Measurements from ENCODE around the gene ETFRF1.

The ETFRF1 gene, protein sequence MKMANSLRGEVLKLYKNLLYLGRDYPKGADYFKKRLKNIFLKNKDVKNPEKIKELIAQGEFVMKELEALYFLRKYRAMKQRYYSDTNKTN

DNA sequence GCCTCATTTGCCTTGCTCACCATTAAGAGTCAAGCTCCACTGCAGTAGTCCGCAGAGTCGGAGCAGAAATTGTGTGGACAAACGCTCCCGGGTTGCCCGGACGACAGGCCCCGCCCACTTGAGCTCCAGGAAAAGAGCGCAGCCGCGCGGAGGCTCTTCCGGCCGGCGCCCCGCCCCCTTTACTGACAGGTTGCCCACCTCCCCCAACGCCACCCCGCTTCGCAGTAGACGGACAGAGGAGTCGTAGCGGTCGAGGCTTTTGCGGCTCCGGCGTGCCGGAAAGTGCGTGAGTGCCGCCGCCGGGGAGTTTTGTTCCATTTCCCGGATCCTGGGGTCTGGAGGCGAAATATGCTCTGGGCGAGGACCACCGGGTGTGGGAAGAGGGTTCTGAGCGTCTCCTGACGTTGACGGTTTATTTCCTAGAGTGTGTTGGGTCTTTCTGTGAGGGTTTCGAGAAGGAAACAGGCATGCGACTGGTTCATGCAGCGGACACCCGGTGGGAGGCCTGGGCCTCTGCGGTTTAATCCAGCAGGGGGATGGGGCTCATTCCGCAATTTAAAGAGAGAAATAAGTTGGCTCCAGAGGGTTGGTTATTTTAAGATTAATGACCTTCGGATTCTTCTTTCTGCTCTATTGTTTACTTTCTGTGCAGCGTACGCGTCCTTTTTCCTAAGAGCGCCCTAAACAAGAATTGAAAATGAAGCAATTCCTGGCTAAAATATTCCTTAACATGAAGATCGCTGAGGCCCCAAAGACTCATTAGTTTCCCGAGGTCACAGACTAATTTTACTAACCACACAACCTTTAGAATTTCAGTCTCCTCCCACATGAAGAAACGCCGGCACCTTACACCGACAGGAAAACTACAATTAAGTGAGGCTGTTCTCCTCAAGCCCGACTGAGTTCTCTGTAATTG, at the start of gene ETFRF1, which contains the start of gene DNAI7:
ETFRF1 (plus strand) TSS at position 182 of the 916 bp plus-strand sequence. CDS start 8,720 bp downstream, outside the sequence.
DNAI7 (minus strand) TSS at position 105 of the 916 bp plus-strand sequence; CDS start at position 23, 82 bp downstream.
- DNase-seq (ENCODE audit: low read depth, low spot score) = peak; percentile 75

DNA sequence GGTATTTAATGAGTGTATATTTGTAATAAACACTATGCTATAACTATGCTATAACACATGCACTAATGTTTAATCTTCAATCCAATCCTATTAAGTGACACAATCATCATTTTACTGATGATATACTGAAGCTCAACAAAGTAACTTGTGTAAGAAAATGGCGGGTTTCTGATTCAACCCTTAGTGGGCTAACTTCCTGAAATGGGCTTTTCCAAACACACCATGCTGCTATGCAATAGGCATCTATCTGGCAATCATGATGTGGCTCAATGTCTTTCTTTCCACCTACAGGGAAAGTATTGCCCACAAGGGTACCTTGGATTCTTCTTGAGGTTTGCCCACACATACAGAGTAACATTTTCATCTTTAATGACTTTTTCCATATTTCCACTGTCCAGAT, 48.4 kb upstream of the ETFRF1 start:
- no peak for DNase-seq (ENCODE audit: low read depth, low spot score)

DNA sequence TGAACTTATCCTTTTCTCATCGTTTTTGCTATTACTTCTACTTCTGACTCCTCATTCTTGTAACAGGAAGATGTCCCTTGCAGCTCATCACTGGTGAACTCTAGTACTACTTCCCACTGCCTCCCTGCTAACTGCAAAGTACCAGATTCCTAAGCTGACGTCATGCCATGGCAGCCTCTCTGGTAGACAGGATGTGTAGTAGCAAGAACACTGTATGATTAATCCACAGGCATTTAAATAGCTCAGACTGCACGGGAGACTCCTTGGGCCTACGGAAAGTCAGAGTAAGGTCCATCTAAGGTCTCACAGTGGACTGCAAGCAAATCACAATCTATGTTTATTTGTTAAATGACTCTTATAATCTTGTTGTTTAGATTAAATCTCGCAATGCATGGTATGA, 43.6 kb upstream of the ETFRF1 start:
- no peak for DNase-seq (ENCODE audit: low read depth, low spot score)

DNA sequence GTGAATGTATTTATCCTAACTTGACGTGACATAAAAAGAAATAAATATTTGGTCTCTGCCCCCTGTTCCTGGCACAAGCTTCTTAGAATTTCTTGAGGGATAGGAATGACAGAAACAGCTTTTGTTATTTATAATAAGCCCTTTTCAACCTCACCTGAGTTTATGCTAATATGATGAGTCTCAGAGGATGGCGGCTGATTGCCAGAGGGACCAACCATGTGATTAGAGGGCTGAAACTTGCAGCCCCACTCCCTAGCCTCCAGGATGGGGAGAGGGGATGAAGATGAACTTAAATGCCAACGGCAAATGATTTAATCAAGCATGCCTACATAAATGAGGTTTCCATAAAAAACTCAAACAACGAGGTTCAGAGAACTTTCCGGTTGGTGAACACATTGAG, 43.0 kb upstream of the ETFRF1 start:
- DNase-seq (ENCODE audit: low read depth, low spot score) = no peak

DNA sequence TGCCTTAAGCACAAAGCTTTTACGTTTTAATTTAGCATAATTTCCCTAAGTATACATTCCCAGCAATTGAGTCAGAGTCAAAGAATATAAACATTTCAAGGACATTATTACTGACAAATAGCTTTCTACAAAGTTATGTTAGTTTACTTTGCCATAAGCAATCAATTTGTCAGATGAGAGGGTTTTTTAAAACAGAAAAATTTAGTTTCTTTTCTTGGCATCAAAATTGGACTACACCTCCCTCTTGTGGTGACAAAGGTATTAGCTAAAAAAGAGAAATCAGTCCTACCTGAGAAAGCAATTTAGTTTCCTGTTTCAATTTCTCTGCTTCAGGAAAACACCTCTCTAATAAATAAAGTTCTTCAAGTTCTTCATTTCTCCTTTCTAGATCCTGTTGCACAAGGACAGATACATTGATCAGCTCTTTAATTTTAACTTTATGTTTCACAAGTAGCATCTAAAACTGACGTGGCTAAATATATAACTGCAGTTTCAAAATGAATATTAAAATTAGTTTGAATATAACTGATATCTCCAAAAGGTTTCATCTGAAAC, 39.9 kb upstream of the ETFRF1 start:
- DNase-seq (ENCODE audit: low read depth, low spot score) = no peak

DNA sequence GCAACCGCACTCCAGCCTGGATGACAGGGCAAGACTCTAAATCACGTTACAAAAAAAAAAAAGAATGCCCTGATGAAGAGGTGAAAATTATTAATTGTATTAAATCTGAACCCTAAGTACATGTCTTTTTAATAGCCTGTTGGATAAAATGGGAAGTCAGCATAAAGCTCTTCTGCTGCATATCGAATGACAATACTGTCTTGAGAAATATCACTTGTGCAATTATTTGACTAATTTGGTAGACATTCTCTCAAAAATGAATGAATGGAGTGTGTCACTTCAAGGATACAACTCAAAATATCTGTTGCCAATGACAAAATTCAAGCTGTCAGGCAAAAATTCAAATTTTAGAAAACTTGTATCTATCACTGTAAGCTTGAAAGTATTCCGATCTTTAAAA, 39.0 kb upstream of the ETFRF1 start:
- no peak for DNase-seq (ENCODE audit: low read depth, low spot score)

DNA sequence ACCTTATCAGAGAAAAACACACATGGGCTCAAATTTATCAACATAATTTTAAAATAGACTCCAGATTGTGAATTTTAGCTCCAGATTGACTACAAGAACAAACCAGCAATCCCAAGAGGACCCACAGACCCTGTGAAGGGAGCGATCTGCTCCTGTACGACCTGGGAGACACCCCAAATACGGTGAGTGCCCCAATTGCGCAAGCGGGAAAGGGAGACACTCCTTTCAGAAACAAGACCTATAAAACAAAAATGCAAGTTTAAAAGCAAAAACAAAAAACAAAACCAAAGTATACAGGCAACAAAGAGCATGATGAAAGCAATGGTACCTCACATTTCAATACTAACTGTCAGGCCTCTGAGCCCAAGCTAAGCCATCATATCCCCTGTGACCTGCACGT, 32.2 kb upstream of the ETFRF1 start:
- DNase-seq (ENCODE audit: low read depth, low spot score) = no peak

DNA sequence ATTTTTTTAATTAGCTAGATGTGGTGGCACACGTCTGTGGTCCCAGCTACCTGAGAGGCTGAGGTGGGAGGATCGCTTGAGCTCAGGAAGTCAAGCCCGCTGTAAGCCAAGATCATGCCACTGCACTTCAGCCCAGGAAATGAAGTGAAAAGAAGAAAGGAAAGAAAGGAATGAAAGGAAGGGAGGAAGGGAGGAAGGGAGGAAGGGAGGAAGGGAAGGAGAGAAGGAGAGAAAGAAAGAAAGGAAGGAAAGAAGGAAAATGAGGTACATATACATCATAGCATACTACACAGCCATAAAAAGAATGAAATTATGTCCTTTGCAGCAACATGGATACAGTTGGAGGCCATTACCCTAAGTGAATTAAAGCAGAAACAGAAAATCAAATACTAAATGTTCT, 12.3 kb upstream of the ETFRF1 start:
- DNase-seq (ENCODE audit: low read depth, low spot score) = no peak

DNA sequence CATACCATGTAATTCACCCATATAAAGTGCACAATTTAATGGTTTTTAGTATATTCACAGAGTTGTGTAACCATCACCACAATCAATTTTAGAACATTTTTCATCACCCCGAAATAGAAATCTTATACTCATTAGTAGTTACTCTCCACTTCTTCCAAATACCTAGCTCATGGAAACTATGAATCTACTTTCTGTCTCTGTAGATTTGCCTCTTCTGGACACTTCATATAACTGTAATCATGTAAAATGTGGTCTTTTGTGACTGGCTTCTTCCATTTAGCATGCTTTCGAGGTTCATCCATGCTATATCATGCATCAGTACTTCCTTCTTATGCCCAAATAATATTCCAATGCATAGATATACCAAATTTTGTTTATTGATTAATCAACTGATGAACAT, 10.9 kb upstream of the ETFRF1 start:
- DNase-seq (ENCODE audit: low read depth, low spot score) = no peak

DNA sequence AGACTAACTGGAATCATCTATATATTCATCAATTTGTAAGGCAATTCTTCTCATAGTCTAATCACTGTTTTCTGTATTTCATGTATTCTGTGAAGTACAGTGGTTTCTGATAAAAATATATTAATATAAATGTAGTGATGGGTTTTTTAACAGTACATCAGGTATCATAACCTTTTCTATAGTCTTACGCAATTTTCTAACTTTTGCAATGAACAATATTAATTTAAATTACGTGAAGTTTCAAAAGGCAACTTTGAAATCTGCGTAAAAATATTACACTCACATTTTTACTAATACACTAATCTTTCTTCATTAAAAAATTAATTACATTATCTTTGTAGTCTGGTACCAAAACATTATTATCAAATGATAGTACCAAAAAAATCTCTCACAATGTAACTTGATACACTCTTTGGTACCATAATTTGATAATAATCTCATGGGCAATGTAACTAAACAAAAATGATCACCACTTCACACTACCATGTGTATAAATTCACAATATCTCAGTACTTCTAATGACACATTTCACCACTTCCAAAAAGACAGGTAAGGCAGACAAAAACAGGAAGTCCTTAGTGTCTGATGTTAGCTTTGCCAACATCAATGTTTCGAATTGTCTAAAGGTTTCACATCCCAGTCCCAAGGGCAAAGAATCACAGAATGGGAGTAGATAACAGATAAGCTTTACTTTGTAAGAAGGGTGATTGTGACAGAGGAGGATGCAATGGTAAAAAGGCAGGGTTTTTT, 8.8 kb upstream of the ETFRF1 start:
- no peak for DNase-seq (ENCODE audit: low read depth, low spot score)

DNA sequence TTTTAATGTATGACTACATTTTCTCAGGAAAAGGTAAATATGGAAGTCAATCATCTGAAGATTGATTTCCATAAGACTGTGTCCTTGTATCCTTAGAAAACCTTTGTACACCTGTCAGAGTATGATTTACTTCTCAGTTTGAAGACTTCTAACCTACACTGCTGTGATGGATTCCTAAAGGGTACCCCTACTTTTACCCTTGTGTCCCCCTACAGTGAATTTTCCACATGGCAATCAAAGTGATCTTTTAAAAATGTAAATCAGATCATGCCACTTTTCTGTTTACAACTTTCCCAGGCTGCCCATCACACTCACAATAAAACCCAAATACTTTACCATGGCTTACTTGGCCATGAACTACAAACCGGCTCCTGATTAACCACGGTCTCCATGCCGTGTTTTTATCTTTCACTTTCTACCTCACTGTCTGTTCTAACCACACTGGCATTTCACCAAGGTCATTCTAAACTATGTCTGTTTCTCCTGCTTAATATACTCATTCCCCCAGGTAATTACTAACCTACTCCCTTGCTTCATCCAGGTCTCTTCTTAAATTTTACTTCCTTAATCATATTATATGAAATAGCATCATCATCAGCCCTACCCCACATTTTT, 8.1 kb upstream of the ETFRF1 start:
- no peak for DNase-seq (ENCODE audit: low read depth, low spot score)

DNA sequence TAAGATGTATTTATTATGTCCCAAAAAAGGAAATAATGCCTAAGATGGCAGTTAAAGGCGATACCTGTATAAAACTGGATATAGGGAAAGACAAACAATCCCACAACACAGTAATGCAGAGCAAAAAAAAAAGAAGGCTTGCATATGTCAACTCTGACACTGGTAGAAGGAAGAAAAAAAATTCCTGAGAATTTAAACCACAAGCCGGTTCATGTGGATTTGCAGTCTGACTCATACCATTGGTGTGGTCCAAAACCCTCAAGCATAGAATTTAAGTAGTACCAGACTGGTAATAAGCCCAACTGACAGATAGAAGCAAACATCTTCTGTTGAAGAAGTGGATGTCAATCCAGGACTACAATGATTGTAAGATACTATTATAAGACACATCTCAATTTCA, 7.3 kb upstream of the ETFRF1 start:
- DNase-seq (ENCODE audit: low read depth, low spot score) = no peak

DNA sequence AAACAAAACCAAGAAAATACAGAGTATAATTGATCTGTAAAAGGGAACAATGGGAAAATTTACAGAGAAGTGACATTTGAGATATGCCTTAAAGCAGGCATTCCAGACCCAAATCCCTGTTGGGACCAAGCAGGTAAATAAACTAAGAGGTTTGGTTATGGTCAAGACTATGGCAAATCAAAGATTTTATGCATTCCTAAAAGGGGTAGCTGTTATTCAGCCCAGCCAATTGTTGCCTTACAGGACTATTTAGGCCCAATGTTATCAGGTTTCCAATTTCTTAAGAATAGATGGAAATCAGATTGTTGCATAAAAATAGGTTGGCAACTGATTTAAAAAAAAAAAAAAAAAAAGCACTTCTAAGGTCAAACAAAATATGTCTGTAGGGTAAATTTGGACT, 5.4 kb upstream of the ETFRF1 start:
- no peak for DNase-seq (ENCODE audit: low read depth, low spot score)

DNA sequence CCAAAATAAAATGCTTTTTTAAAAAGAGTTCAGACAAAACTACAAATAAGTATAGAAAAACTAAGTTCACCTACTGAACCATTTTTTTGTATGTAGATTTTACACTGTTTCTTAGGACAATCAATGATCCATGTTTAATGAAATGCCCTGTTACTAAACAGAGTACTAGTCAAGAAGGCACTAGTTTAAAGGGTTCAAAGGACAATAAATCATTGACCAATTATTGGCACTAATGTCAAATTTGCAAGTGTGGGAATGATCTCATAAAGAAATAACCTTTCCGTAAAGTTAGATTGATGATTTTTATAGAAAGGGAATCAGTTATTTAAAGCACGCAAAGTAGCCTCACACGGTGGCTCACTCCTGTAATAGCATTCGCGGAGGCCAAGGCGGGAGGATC, 4.2 kb upstream of the ETFRF1 start:
- DNase-seq (ENCODE audit: low read depth, low spot score) = no peak

DNA sequence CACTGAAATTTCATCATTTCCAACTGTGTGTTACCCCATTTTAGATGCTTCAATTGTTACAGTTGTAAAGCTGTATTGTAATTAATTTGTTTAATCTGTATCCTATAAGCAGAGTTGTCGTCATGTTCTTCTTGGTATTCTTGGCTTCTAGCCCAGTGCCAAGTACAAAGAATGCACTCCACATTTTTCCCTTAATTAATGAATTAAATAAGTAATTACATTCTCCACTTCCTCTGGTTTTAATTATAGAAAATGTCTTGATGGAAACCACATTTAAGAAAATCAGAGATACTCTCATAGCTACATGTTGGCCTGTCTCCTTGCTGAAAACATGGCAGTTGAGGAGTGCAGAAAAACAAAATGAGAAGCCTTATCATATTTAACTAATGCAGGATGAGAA, 823 bp upstream of the ETFRF1 start:
- no peak for DNase-seq (ENCODE audit: low read depth, low spot score)

DNA sequence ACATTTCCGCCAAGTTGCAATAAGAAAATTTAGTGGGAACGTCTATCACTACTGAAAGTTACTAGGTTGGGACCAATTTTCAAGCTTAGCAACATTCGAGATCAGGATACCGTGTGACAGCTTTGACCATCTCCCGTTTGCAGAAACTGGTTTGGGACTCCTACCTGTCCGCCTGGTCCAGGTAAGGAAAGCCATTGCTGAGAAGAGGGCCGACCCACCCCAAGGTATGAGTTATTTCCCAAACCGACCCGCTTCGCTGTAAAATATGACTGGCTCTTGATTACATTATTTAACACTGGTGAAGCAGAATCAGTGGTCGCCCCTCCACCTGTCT, 348 bp upstream of the ETFRF1 start:
- no peak for DNase-seq (ENCODE audit: low read depth, low spot score)

DNA sequence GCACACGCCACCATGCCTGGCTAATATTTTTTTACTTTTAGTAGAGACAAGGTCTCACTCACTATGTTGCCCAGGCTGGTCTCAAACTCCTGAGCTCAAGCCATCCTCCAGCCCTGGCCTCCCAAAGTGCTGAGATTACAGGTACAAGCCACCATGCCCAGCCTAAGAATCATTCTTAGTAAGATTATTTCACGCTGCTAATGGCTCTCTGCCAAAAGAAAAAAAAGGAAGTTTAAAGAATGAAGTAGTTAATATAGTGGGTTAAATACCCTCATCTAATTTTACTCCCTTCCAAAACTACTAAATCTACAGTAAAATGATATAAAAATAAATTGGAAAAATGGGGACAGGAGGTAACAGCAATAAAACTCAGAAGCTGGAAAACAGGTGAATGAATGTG, 2.6 kb downstream of the ETFRF1 start:
- no peak for DNase-seq (ENCODE audit: low read depth, low spot score)

DNA sequence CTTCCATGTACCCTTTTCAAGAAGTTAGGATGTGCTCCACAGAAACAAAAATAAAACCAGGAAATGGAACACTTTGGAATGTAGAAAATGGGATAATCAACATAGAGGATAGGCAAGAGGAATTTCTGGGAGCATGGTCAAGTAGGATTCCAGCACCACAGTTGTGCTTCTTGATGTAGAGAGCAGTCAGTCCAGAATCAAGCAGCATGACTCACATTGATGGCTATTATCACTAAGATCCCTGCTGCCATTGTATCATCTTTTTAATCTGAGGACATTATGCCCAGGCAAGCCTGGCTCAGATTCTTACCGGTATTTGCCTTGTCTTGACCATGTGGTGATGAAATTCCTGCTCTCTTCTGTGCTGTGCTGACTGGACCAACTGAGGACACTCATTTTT, 5.7 kb downstream of the ETFRF1 start:
- DNase-seq (ENCODE audit: low read depth, low spot score) = no peak

DNA sequence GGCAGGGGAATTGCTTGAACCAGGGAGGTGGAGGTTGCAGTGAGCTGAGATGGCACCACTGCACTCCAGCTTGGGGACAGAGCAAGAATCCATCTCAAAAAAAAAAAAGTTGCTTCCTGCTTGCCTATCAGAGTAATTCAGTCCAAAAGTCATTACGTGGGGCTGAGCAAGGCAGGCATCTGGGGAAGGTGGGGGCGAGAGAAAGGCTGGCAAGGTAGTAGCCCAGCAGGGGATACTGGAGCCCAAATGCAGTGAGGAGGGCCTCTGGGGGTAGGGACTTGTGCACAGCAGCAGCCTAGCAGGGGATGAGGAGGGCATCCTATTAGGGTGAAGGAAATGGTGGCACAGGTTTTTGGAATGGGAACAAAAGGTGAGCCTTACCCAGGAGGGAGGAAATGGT, 7.1 kb downstream of the ETFRF1 start:
- DNase-seq (ENCODE audit: low read depth, low spot score) = no peak

DNA sequence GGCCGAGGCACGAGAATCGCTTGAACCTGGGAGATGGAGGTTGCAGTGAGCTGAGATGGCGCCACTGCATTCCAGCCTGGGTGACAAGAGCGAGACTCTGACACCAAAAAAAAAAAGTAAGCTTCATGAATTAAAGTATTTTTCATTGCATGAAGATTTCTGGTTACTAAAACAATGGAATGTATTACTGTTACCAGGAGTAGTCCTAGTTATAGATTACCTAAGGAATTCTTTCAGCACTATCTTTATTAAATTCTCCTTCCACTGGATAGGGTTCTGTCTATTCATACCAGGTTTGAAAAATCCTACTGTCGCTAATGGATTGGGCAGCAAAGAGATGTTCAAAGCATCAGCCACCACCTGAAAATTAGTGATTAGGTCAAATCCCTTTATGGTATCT, 12.4 kb downstream of the ETFRF1 start:
- DNase-seq (ENCODE audit: low read depth, low spot score) = no peak

DNA sequence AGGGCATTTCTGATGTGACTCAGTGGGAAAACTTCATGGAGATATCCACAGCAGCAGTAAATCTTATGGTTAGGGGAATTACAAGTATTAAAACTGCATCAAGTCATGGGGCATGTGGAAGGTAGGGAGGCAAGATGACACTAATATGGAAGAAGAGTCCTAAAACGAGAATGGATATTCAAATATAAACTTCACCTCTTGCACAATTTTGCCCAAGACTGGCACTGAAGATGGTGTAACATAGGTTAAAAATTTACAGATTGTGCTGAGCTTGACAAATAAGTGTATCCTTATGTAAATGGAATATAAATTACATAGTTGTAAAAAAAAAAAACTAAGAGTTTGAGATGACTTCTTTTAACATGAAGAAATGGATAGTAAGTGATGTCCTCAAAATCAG, 12.8 kb downstream of the ETFRF1 start:
- no peak for DNase-seq (ENCODE audit: low read depth, low spot score)

DNA sequence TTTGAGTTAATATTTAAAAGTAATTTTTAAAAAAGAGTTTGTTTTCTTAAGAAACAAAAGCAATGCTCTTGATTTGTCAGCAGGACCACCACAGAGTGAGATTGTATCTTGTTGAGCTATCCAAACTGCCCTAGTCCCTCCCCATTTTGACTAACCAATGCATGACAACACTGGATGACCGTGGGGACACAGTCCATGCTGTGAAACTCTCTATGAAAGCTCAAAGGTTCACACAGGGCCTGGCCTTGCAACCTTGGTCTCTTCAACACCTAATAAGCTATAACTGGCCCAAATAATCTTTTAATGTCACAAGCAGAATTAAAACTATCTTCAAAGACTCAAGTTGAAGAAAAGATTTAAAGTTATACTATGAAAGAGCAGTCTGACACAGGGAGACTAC, 13.5 kb downstream of the ETFRF1 start:
- no peak for DNase-seq (ENCODE audit: low read depth, low spot score)

Data from iPS DF 19.7 (cell line).